PC-3 (cell line): ENCODE data around the gene TMC5. TPM values are rescaled to one million over a fixed set of nuclear protein-coding genes. Genes with fewer than 3 reads are reported as not detected.

Experiments
- ATAC-seq: fragments of 200-7000 bp; cut with Tn5 transposase; 2 replicates; pipeline ENCODE4 v1.9.1; 2020; ENCODE audit warnings: mild to moderate bottlenecking, moderate library complexity
- BruUV-seq: library from RNA; stranded (reverse); fragments of 400-500 nt; replicated peaks from 2 replicates; lab custom pipeline; 2021; lab: Mats Ljungman, UMichigan
- CTCF ChIA-PET: fragments of 300-600 bp; sonication (Branson Sonifier 250); formaldehyde crosslinking; loops from one replicate; lab custom pipeline; 2022; ENCODE audit warnings: antibody characterized with exemption; lab: Charles Lee
- POLR2A ChIA-PET: fragments of 300-600 bp; sonication (Branson Sonifier 250); formaldehyde crosslinking; loops from one replicate; lab custom pipeline; 2022; ENCODE audit warnings: antibody characterized with exemption; ENCODE audit not compliant: unreplicated experiment; lab: Charles Lee
- DNase-seq: peaks from one replicate; pipeline ENCODE4 v3.0.0-alpha.2; 2015
- H2AFZ ChIP-seq: fragments of 300-600 bp; sonication (generic); 2 replicates; pipeline ENCODE4 v1.6.0; 2016; ENCODE audit warnings: antibody characterized with exemption, low read length
- H3F3A ChIP-seq: fragments of 300-600 bp; sonication (generic); one replicate; pipeline ENCODE4 v1.6.0; 2017; ENCODE audit warnings: antibody characterized with exemption, low read length, control low read depth, mild to moderate bottlenecking; ENCODE audit not compliant: unreplicated experiment
- H3K27ac ChIP-seq: fragments of 300-600 bp; sonication (generic); 2 replicates; pipeline ENCODE4 v1.5.1; 2016; ENCODE audit warnings: mild to moderate bottlenecking, low read length
- H3K27me3 ChIP-seq: fragments of 300-600 bp; sonication (generic); 2 replicates; pipeline ENCODE4 v1.6.1; 2016; ENCODE audit warnings: low read length, mixed read lengths
- H3K36me3 ChIP-seq: fragments of 300-600 bp; sonication (generic); 2 replicates; pipeline ENCODE4 v1.6.1; 2016; ENCODE audit warnings: low read depth, mixed run types, low read length, mixed read lengths
- H3K4me1 ChIP-seq: fragments of 300-600 bp; sonication (generic); 2 replicates; pipeline ENCODE4 v1.5.1; 2016; ENCODE audit warnings: low read length; ENCODE audit not compliant: insufficient read depth
- H3K4me2 ChIP-seq: fragments of 300-600 bp; sonication (generic); 2 replicates; pipeline ENCODE4 v1.6.0; 2016; ENCODE audit warnings: low read length
- H3K4me3 ChIP-seq: fragments of 300-600 bp; sonication (generic); 2 replicates; pipeline ENCODE4 v1.5.1; 2016; ENCODE audit warnings: mild to moderate bottlenecking, low read length, mixed read lengths
- H3K79me2 ChIP-seq: fragments of 300-600 bp; sonication (generic); 2 replicates; pipeline ENCODE4 v1.6.1; 2017; ENCODE audit warnings: low read length, mixed read lengths
- H3K9ac ChIP-seq: fragments of 300-600 bp; sonication (generic); 2 replicates; pipeline ENCODE4 v1.6.0; 2016; ENCODE audit warnings: mild to moderate bottlenecking, low read length
- H3K9me2 ChIP-seq: fragments of 300-600 bp; sonication (generic); replicated peaks from 2 replicates; pipeline ENCODE4 v1.6.1; 2016; ENCODE audit warnings: mixed run types, low read length, mixed read lengths
- H3K9me3 ChIP-seq: fragments of 300-600 bp; sonication (generic); 2 replicates; pipeline ENCODE4 v1.6.1; 2016; ENCODE audit warnings: low read length, mixed read lengths
- H4K20me1 ChIP-seq: fragments of 300-600 bp; sonication (generic); 2 replicates; pipeline ENCODE4 v1.6.1; 2016; ENCODE audit warnings: low read length, mixed read lengths
- CTCF ChIP-seq: fragments of 300-600 bp; sonication (generic); conservative IDR thresholded peaks from 2 replicates; pipeline ENCODE4 v1.5.1; 2017; ENCODE audit warnings: antibody characterized with exemption, low read depth, mild to moderate bottlenecking, low read length
- EZH2 ChIP-seq: fragments of 300-600 bp; sonication (generic); IDR thresholded peaks from one replicate; pipeline ENCODE4 v1.6.1; 2017; ENCODE audit warnings: antibody characterized with exemption, mild to moderate bottlenecking, low read length; ENCODE audit not compliant: unreplicated experiment
- EZH2phosphoT487 ChIP-seq: fragments of 300-600 bp; sonication (generic); IDR thresholded peaks from 2 replicates; pipeline ENCODE4 v1.6.1; 2018; ENCODE audit warnings: mild to moderate bottlenecking, antibody characterized with exemption, low read length, borderline replicate concordance
- intact Hi-C: fragments of 100-400 bp; cut with micrococcal nuclease; formaldehyde crosslinking; loops from 2 replicates; pipeline ENCODE4 v1.9.0; 2023
- total RNA-seq: library from RNA; depleted of rRNA; stranded (reverse); fragments of >200 nt; gene quantifications from 2 replicates; pipeline ENCODE4 v1.2.3, GENCODE V29; 2014

The TMC5 gene
- total RNA-seq, 1 experiment from 2014 or later, result 7.4 TPM

- peak within 1 kb of the TSS; percentile 91 for H2AFZ ChIP-seq
- no TSS peak for BruUV-seq
- peak within 1 kb of the TSS; percentile 88 for H3K4me2 ChIP-seq
- ATAC-seq, result peak; percentile 72
- DNase-seq, result peak; percentile 94
- H3K27me3 ChIP-seq, result no peaks in the 10 kb centered on the region
- H3K4me1 ChIP-seq, result peaks cover 43% of the 10 kb centered on the region
- ChIA-PET POLR2A (interaction anchor here (0.6 kb wide), 1 partner anchor 722 kb away, joined by 3 read pairs; no protein-coding TSS in a partner anchor), CTCF (interaction anchor here (0.6 to 0.7 kb wide), 2 partner anchors 32 to 62 kb away, joined by 3 to 5 read pairs; partner anchors contain the start of gene VPS35L)
- peak within 1 kb of the TSS; percentile 84 for H3K9ac ChIP-seq
- H3K79me2 ChIP-seq, result peaks cover 58% of the 10 kb centered on the region
- H3F3A ChIP-seq, result no peaks in the 10 kb centered on the region
- intact Hi-C loops, result loop anchor here (5.0 kb wide), 1 partner anchor 34 kb away; the partner anchor contains the start of gene VPS35L
- TF ChIP-seq CTCF (no peak), EZH2 (no peak), EZH2phosphoT487 (no peak)
- no peak within 1 kb of the TSS for H3K27ac ChIP-seq
- no peaks in the 10 kb centered on the region for H3K9me2 ChIP-seq
- no peaks in the 10 kb centered on the region for H3K9me3 ChIP-seq
- H3K4me3 ChIP-seq, result peak within 1 kb of the TSS; percentile 93
- H4K20me1 ChIP-seq, result 0 out of 2 replicates have a peak, but pooled peaks cover 3% of the 10 kb centered on the region
- peaks cover 9% of the 10 kb centered on the region; the same call in 1 of the 2 replicates for H3K36me3 ChIP-seq
Observed at GRCh38 chr16:19523559-19524355, 106.1 kb downstream of the TMC5 start, which contains the start of gene CCP110. Gene CCP110 (plus strand): TSS chr16:19523942. CDS start chr16:19527882, 3,940 bp downstream.

DNA sequence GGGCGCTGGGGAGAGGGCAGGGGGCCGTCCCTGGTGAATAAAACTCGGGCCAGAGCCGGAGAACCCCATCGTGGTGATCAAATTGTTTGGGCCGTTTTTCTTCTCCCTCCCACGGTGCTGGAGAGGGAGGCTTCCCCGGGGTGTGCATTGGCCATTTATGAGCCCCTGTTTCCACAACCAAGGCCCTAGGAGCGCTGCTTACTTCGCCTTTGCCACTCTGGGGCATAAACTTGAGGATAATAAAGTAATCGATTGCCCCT is 106.6 kb downstream of the TMC5 start:
- Histone ChIP-seq H3K9me2 (no peaks in the 10 kb centered on the region), H3K9me3 (no peaks in the 10 kb centered on the region), H3K27me3 (no peaks in the 10 kb centered on the region), H3K79me2 (peaks cover 54% of the 10 kb centered on the region), H3K4me3 (peak overlapping the region; percentile 93), H2AFZ (peak overlapping the region; percentile 91), H3K4me1 (peaks cover 38% of the 10 kb centered on the region), H3K36me3 (peaks cover 9% of the 10 kb centered on the region; the same call in 1 of the 2 replicates), H3F3A (no peaks in the 10 kb centered on the region), H4K20me1 (no peaks in the 10 kb centered on the region), H3K4me2 (peak overlapping the region; percentile 88), H3K27ac (no peak overlapping the region), H3K9ac (peak overlapping the region; percentile 84)
- ChIA-PET POLR2A (interaction anchor here (0.6 kb wide), 1 partner anchor 723 kb away, joined by 3 read pairs; no protein-coding TSS in a partner anchor), CTCF (interaction anchor here (0.6 to 0.7 kb wide), 2 partner anchors 31 to 61 kb away, joined by 3 to 5 read pairs; partner anchors contain the start of gene VPS35L)
- intact Hi-C loops, result loop anchor here (5.0 kb wide), 1 partner anchor 33 kb away; the partner anchor contains the start of gene VPS35L
- DNase-seq (no peak), ATAC-seq (no peak)
- BruUV-seq, result no TSS peak
- no peak for TF ChIP-seq EZH2
- no peak for TF ChIP-seq EZH2phosphoT487
- no peak for TF ChIP-seq CTCF
